Stimulated activated CD4-positive, alpha-beta T cell treated with anti-CD3 and anti-CD28 coated beads, Interleukin-2, amount 100 ng/mL, for 48 hours (primary cell): ENCODE data around the gene LYSMD4.

Experiments used
- DNase-seq, 2 donors: peaks; one replicate each; pipeline ENCODE4 v3.0.0-alpha.2; 2020

The LYSMD4 gene

GRCh38 chr15:99731336-99732123 is 1.7 kb downstream of the LYSMD4 start:
- DNase-seq: no peak

DNA sequence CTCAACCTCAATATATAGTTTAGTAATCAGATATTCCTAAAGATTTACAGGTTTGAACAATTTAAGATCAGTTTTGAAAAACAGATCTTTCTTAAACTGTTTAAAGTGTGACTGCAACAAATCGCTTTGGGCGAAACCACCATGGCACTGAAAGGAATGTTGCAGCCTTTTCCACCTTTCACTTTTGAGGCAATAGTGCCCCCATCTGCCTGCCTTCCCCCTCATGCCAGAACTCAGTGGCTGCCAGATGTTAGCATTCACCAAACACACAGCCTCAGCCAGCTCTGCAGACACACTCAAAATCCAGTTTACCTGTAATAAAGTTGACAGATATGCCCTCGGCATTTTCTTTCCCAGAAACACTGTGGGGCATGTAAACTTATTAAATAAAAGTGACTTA is 3.3 kb downstream of the LYSMD4 start:
- DNase-seq: no peak

GRCh38 chr15:99729327-99729726 is 3.9 kb downstream of the LYSMD4 start:
- no peak for DNase-seq

- no peak for DNase-seq
These were observed 4.3 kb downstream of the LYSMD4 start for GRCh38 chr15:99728916-99729315.

DNA sequence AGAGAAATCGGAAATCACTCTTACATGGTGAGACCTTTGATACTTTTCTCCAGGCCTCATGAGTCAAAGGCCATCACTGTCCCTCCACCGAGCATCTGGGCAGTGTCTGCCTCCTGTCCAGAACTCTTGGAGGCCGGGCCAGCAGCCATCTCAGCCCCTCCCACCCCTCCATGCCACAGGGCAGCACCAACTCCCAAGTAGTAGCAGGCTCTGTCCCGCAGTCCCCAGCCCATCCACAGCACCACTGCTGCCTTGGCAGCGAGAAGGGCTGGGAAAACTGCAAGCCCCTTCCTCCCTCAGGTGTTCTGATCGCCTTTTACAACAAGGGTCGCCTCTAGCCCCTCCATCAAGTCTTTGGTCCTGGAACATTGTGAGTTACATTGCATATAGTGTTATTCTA is 5.5 kb downstream of the LYSMD4 start:
- no peak for DNase-seq

GRCh38 chr15:99727330-99727729 is 5.9 kb downstream of the LYSMD4 start:
- no peak for DNase-seq

DNA sequence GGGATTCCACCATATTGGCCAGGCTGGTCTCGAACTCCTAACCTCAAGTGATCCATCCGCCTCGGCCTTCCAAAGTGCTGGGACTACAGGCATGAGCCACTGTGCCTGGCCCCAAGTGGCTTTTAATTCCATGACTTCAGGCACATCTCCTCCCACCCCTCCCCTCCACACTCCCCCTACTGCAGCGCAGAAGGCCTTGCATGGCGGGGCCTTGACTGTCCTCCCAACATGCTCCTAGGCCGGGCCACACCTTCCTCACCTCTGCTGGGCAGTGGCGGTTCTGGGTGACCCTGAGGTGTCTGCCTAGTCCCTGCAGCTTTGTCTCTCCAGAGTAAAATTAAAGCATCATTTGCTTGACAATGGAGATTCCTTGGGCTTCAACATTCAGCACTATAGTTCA is 6.9 kb downstream of the LYSMD4 start:
- DNase-seq: no peak

GRCh38 chr15:99722406-99722805 is 10.8 kb downstream of the LYSMD4 start:
- no peak for DNase-seq

DNA sequence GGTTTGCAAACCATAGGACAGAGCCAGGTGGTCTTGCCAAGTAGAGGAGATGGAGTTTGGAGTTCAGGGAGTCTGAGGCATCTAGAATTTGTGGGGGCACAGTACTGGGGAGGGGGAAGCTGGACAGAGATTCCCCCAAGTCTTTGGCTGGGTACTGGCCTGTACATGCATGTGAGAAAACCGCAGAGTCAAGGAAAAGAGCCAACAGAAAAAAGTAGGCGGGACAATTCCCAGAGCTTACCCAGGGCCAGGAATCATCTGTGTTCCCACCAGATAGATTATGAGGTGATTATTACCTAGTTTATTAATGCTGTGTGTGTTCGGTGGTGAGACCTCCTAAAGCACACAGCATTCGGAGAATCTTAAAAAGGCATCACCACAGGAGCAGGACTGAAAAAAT is 11.3 kb downstream of the LYSMD4 start:
- no peak for DNase-seq

- no peak for DNase-seq
These were observed 12.0 kb downstream of the LYSMD4 start for GRCh38 chr15:99721104-99721778.

DNA sequence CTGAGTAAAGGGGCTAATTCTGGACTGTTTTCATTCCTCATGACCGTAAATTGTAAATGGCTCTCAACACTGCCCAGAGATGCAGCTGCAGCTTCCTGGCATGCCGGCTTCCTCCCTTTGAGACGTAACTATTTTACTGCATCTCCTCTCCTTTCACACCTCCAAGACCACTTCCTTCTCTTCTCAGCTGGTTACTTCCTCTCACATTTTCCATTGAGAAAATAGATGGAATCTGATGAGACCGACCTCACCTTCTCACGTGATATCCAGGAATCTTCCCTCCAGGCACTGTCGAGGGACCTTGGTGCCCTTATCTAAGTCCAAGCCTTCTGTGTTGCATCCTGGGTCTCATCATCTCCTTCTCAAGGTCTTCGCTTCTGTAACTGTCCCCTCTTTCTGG is 12.7 kb downstream of the LYSMD4 start:
- DNase-seq: no peak

DNA sequence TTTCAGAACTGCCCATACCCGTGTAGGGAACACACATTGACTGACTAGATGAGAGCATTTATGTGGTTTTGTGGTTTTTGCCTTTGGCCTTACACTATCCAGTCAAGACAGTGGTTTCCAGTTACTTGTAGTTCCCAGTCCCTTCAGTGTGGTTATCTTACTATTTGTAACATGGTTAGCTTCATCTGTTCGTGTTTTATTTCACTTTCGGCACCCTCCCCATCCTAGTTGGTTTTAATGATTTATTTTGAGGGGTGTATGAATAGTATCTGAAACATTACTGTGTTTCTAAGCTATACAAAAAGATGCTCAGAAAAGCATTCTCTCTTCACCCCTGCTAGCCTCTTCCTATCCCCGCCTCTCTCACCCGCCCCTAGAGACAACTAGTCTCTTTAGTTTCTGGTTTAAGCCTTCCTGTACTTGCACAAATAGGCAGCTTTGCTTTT is 14.1 kb downstream of the LYSMD4 start:
- no peak for DNase-seq

GRCh38 chr15:99718421-99718820 is 14.8 kb downstream of the LYSMD4 start:
- DNase-seq: no peak

GRCh38 chr15:99717161-99718009 is 15.9 kb downstream of the LYSMD4 start:
- DNase-seq: no peak

- DNase-seq: no peak
These were observed 16.6 kb downstream of the LYSMD4 start for GRCh38 chr15:99716540-99717095.

- DNase-seq: no peak
These were observed 20.8 kb downstream of the LYSMD4 start for GRCh38 chr15:99712415-99712814.

- DNase-seq: no peak
These were observed 21.6 kb downstream of the LYSMD4 start for GRCh38 chr15:99711625-99712024.

- DNase-seq: no peak
These were observed 23.8 kb downstream of the LYSMD4 start for GRCh38 chr15:99709243-99709986.

- DNase-seq: no peak
These were observed 24.7 kb downstream of the LYSMD4 start for GRCh38 chr15:99708563-99708962.

DNA sequence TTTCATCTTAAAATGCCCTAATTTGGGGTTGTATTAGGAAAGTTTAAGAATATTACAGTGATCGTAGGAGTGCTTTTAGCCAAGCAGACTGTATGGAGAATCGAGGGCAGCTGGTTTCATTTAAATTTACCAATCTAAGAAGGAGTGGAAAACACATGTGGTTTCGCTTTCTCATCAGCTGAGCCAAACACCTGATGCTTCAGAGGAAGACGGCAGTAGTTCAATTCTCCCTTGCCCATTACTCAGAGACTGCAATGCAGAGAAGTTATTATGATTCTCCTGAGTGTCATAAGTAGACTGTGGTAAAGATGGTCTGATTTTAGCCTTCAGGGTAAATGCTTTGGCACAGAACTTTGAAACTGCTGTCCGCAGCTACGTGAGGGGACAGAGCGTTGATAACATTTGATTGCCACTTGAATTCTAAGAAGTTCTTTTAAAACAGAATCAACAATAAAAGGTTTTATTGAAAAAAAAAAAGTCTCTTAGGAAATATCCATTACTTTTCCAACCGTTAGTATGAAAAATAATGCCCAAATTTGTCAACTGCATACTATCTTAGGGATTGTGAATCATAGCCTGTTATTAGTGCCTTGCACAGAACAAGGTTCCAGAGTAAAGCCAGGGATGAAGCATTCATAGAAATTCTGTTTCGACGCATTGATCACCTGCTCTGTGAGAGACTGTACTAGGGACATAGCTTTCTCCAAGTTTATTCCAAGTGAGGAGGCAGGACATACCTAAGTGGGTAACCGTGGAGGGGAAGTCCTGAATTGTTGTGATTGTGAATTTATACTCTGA is 25.6 kb downstream of the LYSMD4 start:
- no peak for DNase-seq

GRCh38 chr15:99706557-99707303 is 26.5 kb downstream of the LYSMD4 start:
- no peak for DNase-seq
